ENCODE data around the gene ZNF17.

ZNF17 gene

DNA sequence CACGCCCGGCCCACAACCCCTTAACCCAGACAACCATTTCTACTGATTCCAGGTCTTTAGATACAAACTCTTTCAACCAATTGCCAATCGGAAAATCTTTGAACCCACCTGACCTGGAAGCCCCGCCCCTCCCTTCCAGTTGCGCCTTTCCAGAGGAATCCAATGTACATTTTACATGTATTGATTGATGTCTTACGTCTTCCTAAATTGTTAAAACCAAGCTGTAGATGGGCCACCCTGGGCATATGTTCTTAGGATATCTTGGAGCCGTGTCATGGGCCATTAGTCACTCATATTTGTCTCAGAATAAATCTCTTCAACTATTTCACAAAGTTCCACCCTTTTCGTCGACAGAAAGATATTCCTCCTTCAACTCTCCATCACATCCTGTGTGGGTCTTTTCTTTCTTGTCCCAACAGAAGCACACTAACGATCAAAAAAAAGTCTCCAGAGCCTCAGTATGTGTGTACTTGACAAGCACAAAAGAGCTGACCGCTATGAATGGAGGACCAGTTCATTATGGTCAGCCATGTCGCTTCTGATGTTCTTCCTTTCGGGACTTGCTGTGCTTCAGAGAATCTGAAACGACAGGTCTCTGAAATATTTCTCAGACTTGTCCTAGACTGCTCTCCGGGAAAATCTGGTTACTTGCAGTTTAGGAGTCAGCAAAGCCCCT lies 23.6 kb downstream of the ZNF17 start:
- TF ChIP-seq, protein P1, sequence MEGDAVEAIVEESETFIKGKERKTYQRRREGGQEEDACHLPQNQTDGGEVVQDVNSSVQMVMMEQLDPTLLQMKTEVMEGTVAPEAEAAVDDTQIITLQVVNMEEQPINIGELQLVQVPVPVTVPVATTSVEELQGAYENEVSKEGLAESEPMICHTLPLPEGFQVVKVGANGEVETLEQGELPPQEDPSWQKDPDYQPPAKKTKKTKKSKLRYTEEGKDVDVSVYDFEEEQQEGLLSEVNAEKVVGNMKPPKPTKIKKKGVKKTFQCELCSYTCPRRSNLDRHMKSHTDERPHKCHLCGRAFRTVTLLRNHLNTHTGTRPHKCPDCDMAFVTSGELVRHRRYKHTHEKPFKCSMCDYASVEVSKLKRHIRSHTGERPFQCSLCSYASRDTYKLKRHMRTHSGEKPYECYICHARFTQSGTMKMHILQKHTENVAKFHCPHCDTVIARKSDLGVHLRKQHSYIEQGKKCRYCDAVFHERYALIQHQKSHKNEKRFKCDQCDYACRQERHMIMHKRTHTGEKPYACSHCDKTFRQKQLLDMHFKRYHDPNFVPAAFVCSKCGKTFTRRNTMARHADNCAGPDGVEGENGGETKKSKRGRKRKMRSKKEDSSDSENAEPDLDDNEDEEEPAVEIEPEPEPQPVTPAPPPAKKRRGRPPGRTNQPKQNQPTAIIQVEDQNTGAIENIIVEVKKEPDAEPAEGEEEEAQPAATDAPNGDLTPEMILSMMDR (conservative IDR thresholded peaks at IDR 0.05; ENCODE audit: low read depth, low read length): no peak
- DNase-seq (ENCODE audit: low read depth): no peak
- H3K4me3 ChIP-seq (ENCODE audit: low read length): peak overlapping the region; percentile 85

DNA sequence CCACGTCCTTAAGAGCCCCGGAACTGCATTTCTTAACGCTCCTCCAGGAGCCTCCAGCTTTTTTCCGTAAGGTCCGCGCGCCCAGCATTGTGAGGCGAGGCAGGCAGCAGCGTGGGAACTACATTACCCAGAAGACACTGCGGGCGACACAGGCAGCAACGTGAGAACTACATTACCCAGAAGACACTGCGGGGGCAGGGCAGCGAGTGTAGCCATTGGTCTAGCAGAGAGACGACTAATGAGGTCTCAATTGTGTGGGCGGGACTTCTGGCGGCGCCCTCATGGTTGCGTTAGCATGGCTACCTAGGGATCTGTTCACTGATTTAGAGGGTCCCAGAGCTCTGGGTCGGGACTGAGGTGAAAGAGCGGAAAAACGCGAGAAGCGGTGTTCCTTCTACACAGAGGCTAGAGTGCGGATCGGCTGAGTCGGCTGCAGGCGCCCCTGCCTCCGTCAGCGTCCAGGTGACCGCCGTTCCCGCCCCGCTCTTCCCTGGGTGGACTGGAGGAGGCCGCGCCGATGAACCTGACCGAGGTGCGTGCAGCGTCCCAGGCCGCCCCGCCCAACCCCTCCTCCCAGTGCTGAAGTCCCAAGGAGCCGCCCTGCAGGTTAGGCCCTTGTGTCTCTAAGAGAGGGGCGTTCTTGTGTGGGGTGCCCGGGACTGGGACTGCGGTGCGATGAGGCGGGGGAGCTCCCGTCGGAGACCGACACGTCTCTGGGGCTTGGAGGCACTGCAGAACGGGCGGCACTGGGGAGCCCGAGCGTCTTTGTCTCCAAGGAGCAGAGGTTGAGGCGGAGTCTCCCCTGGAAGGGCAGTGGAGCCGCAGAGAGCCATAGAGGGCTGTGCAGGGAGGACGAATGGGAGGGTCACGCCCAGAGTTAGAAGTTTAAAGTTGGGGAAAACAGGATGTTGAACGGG lies 24.4 kb downstream of the ZNF17 start, which contains the start of gene ZNF749:
TSS of gene ZNF749 (plus strand) at position 264 of the 917 bp plus-strand sequence. CDS start at position 518, 254 bp downstream.
- TF ChIP-seq, protein P1 (conservative IDR thresholded peaks at IDR 0.05; ENCODE audit: low read depth, low read length): no peak
- DNase-seq (ENCODE audit: low read depth): peak; percentile 93
- H3K4me3 ChIP-seq (ENCODE audit: low read length): peak within 1 kb of the TSS; percentile 85

DNA sequence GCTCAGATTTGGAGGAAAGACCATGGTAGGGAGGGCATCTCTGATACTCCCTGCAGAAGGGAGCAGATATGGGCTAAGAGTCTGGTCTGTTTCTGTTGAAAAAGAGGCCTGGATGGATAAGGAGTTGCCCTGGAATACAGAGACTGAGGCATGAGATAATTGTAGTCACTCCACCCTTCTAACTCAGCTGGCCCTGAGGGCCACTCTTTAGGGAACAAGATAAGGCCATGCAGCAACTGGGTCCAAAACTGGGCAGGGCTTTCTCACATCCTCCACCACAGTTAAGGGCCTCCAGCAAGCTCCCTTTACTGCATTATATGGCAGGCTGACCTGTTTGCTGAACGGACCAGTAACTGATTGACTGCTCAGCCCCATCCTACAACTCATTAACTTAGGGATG lies 25.5 kb downstream of the ZNF17 start:
- peak overlapping the region; percentile 85 for H3K4me3 ChIP-seq (ENCODE audit: low read length)
- DNase-seq (ENCODE audit: low read depth): no peak
- TF ChIP-seq, protein P1 (conservative IDR thresholded peaks at IDR 0.05; ENCODE audit: low read depth, low read length): no peak

DNA sequence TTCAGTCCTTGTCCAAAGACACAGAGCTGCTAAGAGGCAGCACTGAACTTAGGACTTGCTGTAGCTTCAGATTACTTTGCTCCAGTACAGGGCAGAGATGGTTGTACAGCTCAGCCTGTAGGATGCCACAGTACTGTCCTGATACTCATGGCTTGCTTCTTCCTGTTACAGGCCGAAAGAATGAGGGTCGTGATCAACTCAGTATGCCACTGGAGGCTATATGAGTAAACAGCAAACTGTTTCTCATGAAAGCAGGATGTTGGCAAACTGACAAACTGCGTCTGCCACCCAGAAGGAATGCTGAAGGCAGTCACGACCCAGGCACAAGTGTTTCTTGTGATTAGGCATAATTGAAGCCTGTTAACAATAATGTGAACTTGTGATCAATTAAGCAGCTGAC lies 27.0 kb downstream of the ZNF17 start:
- TF ChIP-seq, protein P1 (conservative IDR thresholded peaks at IDR 0.05; ENCODE audit: low read depth, low read length): no peak
- no peak overlapping the region for H3K4me3 ChIP-seq (ENCODE audit: low read length)
- DNase-seq (ENCODE audit: low read depth): no peak

DNA sequence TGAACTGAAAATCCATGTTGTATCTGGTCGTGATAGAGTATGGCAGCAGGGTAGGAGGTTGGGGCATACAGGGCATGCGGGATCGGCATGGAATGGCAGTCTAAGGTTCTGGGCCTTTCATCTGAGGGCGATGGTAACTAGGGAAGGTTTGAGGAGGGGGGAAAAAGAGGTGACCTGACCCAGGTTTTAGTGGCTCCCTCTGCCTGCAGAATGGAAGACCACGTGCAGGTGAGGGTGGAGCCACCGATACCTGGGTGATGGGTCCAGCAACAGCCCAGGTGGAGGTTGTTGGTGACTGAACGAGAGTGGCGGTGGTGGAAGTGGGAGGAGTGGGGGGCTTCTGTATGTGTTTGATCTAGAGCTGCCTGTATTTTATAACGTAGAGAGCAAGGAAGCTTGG lies 28.0 kb downstream of the ZNF17 start:
- no peak for DNase-seq (ENCODE audit: low read depth)
- TF ChIP-seq, protein P1 (conservative IDR thresholded peaks at IDR 0.05; ENCODE audit: low read depth, low read length): no peak
- H3K4me3 ChIP-seq (ENCODE audit: low read length): no peak overlapping the region

DNA sequence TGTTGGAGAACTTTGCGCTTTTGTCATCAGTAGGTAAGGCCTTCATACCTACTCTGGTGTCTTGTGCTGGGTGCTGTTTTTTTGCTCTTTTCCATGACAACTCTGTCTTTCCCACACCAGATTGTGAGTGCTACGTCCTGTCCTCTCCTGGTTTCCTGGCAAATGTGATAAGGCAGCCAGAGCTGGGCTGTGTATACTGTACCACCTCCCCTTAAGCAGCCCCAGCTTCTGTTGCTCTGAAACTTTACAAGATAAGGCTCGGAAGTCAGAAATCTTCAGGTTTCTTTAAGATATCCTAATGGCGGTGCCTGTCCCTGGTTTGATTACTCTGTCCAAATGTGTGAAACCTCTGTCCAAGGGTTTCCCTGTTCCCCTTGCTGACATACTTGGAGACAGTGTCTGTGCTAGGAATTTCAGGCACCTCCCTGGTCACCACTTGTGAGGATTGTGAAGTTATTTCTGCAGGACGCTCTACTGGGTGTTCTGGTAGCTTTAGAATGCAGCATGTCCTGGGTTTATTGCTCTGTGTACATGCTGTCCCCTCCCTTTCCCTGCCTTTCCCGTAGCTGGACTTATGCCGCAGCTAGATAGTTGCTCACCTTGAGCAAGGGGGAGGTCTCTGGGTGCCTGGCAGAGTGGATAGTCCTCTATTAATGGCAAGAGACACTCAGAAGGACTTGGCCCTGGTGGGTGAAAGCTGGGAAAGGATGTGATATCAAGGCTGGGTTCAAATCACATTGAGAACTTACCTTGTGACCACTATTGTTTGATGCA lies 31.2 kb downstream of the ZNF17 start:
- DNase-seq (ENCODE audit: low read depth): no peak
- TF ChIP-seq, protein P1 (conservative IDR thresholded peaks at IDR 0.05; ENCODE audit: low read depth, low read length): no peak
- H3K4me3 ChIP-seq (ENCODE audit: low read length): no peak overlapping the region

Measured in retinal pigment epithelial cell (primary cell).